ENCODE results near the gene RECK. TPM values are rescaled to one million over a fixed set of nuclear protein-coding genes. Genes with fewer than 3 reads are reported as not detected.

Gene RECK
- polyA plus RNA-seq, 4 donors, result 26.6 to 66.7 (median 33.5) TPM

DNA sequence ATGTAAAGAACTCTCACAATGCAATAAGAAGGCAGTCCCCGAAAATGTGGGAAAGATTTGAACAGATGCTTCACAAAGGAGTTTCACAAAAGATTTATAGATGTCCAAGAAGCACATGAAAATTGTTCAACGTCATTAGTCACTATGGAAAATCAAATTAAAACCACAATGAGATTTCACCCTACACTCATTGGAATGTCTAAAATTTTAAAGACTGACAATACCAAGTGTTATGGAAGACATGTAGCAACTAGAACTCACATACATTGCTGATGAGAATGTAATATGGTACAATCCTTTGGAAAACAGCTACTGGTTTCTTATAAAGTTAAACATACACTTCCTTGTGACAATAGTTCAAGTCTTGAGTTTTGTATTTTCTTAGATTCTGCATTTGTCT lies 11.0 kb upstream of the RECK start:
- no peak for DNase-seq (ENCODE audit: low read depth in 4 of 4, low spot score in 3 of 4)

GRCh38 chr9:36029202-36029601 lies 7.5 kb upstream of the RECK start:
- no peak for DNase-seq (ENCODE audit: low read depth in 4 of 4, low spot score in 3 of 4)

GRCh38 chr9:36029765-36030528 lies 6.8 kb upstream of the RECK start:
- no peak for DNase-seq (ENCODE audit: low read depth in 4 of 4, low spot score in 3 of 4)

DNA sequence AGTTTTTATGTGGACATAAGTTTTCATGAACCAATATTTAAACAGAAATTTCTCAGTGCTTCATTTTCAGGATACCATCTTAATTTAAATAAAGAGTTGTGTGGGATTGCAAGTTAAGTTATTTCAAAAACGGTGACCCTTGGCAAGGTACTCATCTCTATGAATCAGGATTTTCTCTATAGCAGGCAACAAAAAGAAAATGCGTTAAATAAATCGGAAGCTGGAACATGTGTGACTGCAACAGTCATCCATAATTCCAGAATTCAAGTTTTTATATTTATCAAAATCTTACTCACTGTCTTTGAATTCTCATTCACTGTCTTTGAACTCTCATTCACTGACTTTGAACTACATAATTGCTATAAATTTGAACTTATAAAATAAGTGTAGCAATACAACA lies 5.8 kb upstream of the RECK start:
- DNase-seq (ENCODE audit: low read depth in 4 of 4, low spot score in 3 of 4), result no peak

GRCh38 chr9:36031774-36032555 lies 4.7 kb upstream of the RECK start:
- DNase-seq (ENCODE audit: low read depth in 4 of 4, low spot score in 3 of 4), result no peak

- DNase-seq (ENCODE audit: low read depth in 4 of 4, low spot score in 3 of 4), result no peak
Observed at GRCh38 chr9:36033788-36034187, 2.9 kb upstream of the RECK start.

DNA sequence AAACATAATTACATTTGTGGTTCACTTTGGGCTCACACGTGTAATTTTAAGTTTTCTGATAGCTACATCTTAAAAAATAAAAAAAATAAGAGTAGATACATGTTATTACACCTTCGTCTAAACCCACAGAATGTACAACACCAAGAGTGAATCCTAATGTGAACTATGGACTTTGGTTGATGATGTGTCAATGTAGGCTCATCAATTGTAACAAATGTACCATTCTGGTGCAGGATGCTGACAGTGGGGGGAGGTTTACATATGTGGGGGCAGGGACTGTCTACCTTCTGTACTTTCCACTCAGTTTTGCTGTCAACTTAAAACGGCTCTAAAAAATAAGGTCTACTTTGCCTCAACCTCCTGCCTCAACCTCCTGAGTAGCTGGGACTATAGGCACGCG lies 2.5 kb upstream of the RECK start:
- DNase-seq (ENCODE audit: low read depth in 4 of 4, low spot score in 3 of 4), result no peak

- DNase-seq (ENCODE audit: low read depth in 4 of 4, low spot score in 3 of 4), result no peak
Observed at GRCh38 chr9:36035006-36035405, 1.7 kb upstream of the RECK start.

DNA sequence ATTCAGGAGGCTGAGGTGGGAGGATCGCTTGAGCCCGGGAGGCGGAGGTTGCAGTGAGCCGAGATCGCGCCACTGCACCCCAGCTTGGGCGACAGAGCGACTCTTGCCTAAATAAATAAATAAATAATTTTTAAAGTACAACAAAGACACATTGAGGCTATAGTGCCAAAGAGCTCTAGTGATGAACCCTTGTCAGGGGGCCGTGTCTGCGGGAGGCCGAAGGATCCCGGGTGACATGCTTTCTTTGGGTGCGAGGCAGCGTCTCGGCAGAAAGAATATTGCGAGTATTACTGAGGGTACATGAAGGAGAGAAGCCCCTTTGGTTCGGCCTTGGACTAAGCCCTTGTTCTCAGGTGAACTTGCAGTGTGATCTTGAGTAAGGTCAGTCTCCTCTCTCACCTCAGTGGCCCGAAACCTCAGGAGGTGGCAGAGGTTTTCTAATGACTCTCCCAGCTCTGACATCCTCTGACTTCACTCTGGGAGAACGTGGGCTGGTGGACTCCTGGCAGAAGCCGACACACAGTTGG lies 397 bp upstream of the RECK start:
- peak in 1 of 4 donors; percentile 18 for DNase-seq (ENCODE audit: low read depth in 4 of 4, low spot score in 3 of 4)

- peak in 3 of 4 donors; percentile 6 to 19 (median 18) for DNase-seq (ENCODE audit: low read depth in 4 of 4, low spot score in 3 of 4)
Observed at GRCh38 chr9:36037549-36038122, 923 bp downstream of the RECK start.

DNA sequence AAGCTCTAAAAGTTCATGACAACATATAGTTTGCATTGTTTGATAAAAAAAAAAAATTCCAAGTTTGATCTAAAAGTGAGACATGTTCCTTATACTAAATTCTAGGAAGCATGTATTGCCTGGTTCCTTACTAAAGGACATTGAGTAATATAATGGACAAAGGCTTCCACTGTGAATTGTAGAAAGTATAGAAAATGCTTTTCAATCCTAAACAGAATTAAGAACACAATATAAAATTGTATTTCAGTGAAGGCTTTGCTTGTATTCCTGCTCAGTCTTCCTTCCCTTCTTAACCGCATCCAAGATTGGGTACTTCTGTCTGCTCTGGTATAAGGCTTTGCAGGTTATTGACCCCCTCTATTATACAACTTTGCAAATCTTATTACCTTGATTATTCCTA lies 2.4 kb downstream of the RECK start:
- no peak for DNase-seq (ENCODE audit: low read depth in 4 of 4, low spot score in 3 of 4)

GRCh38 chr9:36039696-36040095 lies 3.0 kb downstream of the RECK start:
- DNase-seq (ENCODE audit: low read depth in 4 of 4, low spot score in 3 of 4), result no peak

GRCh38 chr9:36040271-36040925 lies 3.7 kb downstream of the RECK start:
- DNase-seq (ENCODE audit: low read depth in 4 of 4, low spot score in 3 of 4), result no peak

DNA sequence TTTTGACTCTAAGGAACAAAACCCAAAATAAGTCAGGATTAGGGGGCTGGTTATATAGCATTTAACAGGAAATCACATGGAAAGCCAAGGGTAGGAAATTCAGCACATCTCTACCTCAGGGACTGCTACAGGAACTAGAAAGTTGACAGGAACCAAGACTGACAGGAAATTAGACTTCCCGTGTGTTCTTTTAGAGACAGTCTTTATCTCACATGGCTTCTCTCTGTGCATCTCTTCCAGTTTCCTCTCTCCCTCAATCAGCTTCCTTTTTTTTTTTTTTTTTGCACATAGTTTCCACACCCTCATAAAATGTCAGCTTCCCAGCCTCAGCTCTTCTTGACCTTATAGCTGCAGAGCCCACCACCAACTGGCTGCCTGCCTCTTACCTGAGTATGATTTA lies 4.8 kb downstream of the RECK start:
- no peak for DNase-seq (ENCODE audit: low read depth in 4 of 4, low spot score in 3 of 4)

DNA sequence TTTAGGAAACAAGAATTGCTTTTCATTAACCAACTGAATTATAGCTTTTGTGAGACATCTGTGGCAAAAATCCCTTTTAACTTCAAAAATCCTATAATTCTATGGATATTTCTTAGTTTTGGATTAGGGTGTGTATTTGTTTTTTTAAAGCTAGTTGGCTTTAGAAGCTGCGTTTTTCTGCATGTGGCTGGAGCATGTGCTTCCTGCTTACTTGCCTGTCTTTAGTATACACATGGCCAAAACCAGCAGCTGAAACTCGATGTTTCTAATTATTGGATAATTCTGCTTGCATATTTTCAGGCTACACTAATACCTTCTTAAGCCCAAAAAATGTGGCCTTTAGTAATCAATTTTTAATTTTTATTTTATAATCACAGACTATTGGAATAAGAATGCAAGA lies 8.9 kb downstream of the RECK start:
- no peak for DNase-seq (ENCODE audit: low read depth in 4 of 4, low spot score in 3 of 4)

DNA sequence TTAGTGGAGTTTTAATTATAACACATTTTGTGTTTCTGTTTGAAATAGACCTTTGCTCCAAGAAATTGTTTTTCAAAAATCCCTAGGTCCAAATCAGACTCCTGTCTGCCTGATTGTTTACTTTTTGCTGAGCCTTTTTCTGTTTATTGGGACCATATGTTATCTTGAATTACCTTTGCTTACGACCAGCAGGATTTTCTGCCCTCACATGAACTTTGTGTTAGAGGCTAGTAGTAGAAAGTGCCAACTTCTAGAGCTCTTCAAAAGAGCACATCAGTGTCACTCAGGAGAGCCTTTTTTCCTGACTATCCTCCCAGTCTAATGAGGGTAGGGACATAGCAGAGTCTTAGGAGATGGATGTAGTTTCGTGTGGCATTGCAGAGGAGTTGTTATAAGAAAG lies 10.2 kb downstream of the RECK start:
- no peak for DNase-seq (ENCODE audit: low read depth in 4 of 4, low spot score in 3 of 4)

DNA sequence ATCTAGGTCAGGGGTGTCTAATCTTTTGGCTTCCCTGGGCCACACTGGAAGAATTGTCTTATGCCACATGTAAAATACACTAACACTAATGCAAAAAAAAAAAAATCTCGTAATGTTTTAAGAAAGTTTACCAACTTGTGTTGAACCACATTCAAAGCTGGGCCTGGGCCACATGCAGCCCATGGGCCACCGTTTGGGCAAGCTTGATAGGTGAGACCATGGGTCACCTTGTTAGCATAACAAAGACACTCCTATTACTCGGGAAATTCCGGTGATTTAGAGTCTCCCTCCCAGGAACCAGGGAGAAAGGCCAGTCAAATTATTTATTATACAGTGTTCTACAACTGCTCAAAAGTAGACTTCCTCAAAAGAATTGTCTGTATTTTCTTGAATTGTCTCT lies 12.7 kb downstream of the RECK start:
- DNase-seq (ENCODE audit: low read depth in 4 of 4, low spot score in 3 of 4), result no peak

GRCh38 chr9:36050476-36050875 lies 13.8 kb downstream of the RECK start:
- no peak for DNase-seq (ENCODE audit: low read depth in 4 of 4, low spot score in 3 of 4)

- DNase-seq (ENCODE audit: low read depth in 4 of 4, low spot score in 3 of 4), result no peak
Observed at GRCh38 chr9:36051317-36051716, 14.6 kb downstream of the RECK start.

- no peak for DNase-seq (ENCODE audit: low read depth in 4 of 4, low spot score in 3 of 4)
Observed at GRCh38 chr9:36053971-36054370, 17.3 kb downstream of the RECK start.

DNA sequence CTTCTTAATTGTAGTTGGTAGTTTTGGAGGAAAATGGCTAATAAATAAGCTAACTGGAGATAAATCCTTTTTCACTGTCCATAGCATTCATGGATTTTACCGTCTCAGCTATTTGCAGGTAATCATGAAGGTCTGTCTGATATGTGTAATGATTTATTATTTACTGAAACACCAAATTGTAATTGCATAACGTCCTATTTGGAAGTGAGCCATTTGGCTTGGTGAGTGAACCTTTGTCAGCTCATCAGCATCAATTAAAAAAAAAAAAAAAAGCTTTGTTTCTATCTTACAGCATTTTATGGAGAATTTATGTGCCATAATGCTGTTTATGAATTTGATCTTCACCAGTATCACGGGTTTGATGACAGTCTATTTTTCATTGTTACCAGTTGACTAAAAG lies 20.2 kb downstream of the RECK start:
- DNase-seq (ENCODE audit: low read depth in 4 of 4, low spot score in 3 of 4), result no peak
